Choroid plexus epithelial cell (primary cell): ENCODE data around the gene KRTAP10-8.

Experiments
- DNase-seq: peaks from one replicate; pipeline ENCODE4 v3.0.0-alpha.2; 2010; ENCODE audit warnings: low read depth
- H3K4me3 ChIP-seq: 2 replicates; pipeline ENCODE4 v1.5.1; 2011; ENCODE audit warnings: low read depth, mild to moderate bottlenecking, control low read depth, low read length, moderate library complexity
- CTCF ChIP-seq: conservative IDR thresholded peaks from 2 replicates; pipeline ENCODE4 v1.5.1; 2011; ENCODE audit warnings: low read depth, mild to moderate bottlenecking, control low read depth, inconsistent platforms, low read length, moderate library complexity

Gene KRTAP10-8

GRCh38 chr21:44616591-44616926 lies 4.7 kb downstream of the KRTAP10-8 start:
- H3K4me3 ChIP-seq: no peak overlapping the region
- TF ChIP-seq CTCF: no peak
- DNase-seq: no peak

GRCh38 chr21:44617071-44617501 lies 5.2 kb downstream of the KRTAP10-8 start:
- no peak for TF ChIP-seq CTCF
- DNase-seq: no peak

GRCh38 chr21:44618504-44618903 lies 6.6 kb downstream of the KRTAP10-8 start:
- TF ChIP-seq CTCF: peak; percentile 42
- peak; percentile 28 for DNase-seq
- no peak overlapping the region for H3K4me3 ChIP-seq

More at GRCh38 chr21:44617071-44617501, 5.2 kb downstream of the KRTAP10-8 start:
- H3K4me3 ChIP-seq: no peak overlapping the region

GRCh38 chr21:44618909-44619308 lies 7.0 kb downstream of the KRTAP10-8 start:
- DNase-seq: no peak
- no peak overlapping the region for H3K4me3 ChIP-seq
- no peak for TF ChIP-seq CTCF

- no peak for TF ChIP-seq CTCF
- no peak for DNase-seq
These were observed 8.0 kb downstream of the KRTAP10-8 start for GRCh38 chr21:44619886-44620285.

GRCh38 chr21:44623575-44623974 lies 11.7 kb downstream of the KRTAP10-8 start:
- no peak overlapping the region for H3K4me3 ChIP-seq
- TF ChIP-seq CTCF: no peak
- DNase-seq: no peak

More at GRCh38 chr21:44619886-44620285, 8.0 kb downstream of the KRTAP10-8 start:
- no peak overlapping the region for H3K4me3 ChIP-seq

- no peak for DNase-seq
- TF ChIP-seq CTCF: no peak
- no peak overlapping the region for H3K4me3 ChIP-seq
These were observed 13.9 kb downstream of the KRTAP10-8 start for GRCh38 chr21:44625756-44626155.
